Immature natural killer cell (primary cell): Measurements from ENCODE around the gene ACSS1. TPM values are rescaled to one million over a fixed set of nuclear protein-coding genes. Genes with fewer than 3 reads are reported as not detected.

ENCODE experiments used
- DNase-seq, 3 donors: peaks; one replicate each; pipeline ENCODE4 v3.0.0; 2022; ENCODE audit warnings: mixed read lengths in 1 of 3
- H3K27ac Mint-ChIP-seq, 6 donors: one replicate each; pipeline ENCODE4 v1.8.0; 2020; ENCODE audit warnings: mixed read lengths in 6 of 6, mild to moderate bottlenecking in 5 of 6, inconsistent platforms in 4 of 6, moderate library complexity in 3 of 6
- H3K27me3 Mint-ChIP-seq, 3 donors: one replicate each; pipeline ENCODE4 v1.8.0; 2020 to 2021; ENCODE audit warnings: low read depth in 3 of 3, mild to moderate bottlenecking in 3 of 3, mixed read lengths in 3 of 3, moderate library complexity in 3 of 3, inconsistent platforms in 1 of 3
- H3K36me3 Mint-ChIP-seq, 3 donors: one replicate each; pipeline ENCODE4 v1.8.0; 2020; ENCODE audit warnings: mixed read lengths in 3 of 3, inconsistent platforms in 2 of 3, mild to moderate bottlenecking in 2 of 3
- H3K4me1 Mint-ChIP-seq, 2 donors: one replicate each; pipeline ENCODE4 v1.8.0; 2020; ENCODE audit warnings: inconsistent platforms in 2 of 2, mild to moderate bottlenecking in 2 of 2, mixed read lengths in 2 of 2, moderate library complexity in 1 of 2
- H3K4me3 Mint-ChIP-seq, 5 donors: one replicate each; pipeline ENCODE4 v1.8.0; 2020; ENCODE audit warnings: mild to moderate bottlenecking in 5 of 5, mixed read lengths in 5 of 5, inconsistent platforms in 3 of 5, moderate library complexity in 3 of 5
- H3K9me3 Mint-ChIP-seq, 6 donors: one replicate each; pipeline ENCODE4 v1.8.0; 2020; ENCODE audit warnings: mild to moderate bottlenecking in 6 of 6, mixed read lengths in 6 of 6, inconsistent platforms in 4 of 6, moderate library complexity in 3 of 6
- polyA plus RNA-seq, 3 donors: library from polyadenylated mRNA; unstranded; fragments of 300-500 nt; fragmentation: Illumina TruSeq; gene quantifications; one replicate each; pipeline ENCODE4 v1.2.3, GENCODE V29; 2021

Gene ACSS1
- polyA plus RNA-seq, 3 donors from 2014 or later, result 66.6 to 85.2 (median 83.7) TPM

DNA sequence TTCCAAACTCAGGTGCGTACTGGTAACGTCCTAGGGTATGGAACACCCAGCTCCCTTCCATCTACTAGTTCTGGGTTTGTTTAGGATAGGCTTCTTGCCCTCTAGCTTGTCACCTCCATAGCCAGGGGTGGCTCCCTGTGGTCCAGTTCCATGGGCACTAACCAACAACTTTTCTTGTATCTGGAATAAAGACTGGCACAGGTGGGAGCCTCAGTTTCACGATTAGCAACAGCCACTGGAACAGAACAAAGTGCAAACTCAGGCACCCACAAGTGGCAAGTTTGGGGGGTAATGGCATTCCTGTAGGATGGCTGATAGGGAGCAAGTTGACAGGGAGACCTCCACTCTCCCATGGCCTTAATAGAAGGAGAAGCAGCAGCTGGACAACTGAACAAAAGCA lies 59.8 kb downstream of the ACSS1 start:
- DNase-seq, result no peak
- Mint-ChIP-seq H3K9me3 (no peaks in the 10 kb centered on the region), H3K27ac (no peak overlapping the region), H3K4me1 (peaks cover 19 to 29% of the 10 kb centered on the region in 2 donors), H3K36me3 (peaks cover 10 to 19% (median 11%) of the 10 kb centered on the region in 3 donors), H3K27me3 (peaks cover under 1 to 6% (median 2%) of the 10 kb centered on the region in 3 donors), H3K4me3 (no peak overlapping the region)

DNA sequence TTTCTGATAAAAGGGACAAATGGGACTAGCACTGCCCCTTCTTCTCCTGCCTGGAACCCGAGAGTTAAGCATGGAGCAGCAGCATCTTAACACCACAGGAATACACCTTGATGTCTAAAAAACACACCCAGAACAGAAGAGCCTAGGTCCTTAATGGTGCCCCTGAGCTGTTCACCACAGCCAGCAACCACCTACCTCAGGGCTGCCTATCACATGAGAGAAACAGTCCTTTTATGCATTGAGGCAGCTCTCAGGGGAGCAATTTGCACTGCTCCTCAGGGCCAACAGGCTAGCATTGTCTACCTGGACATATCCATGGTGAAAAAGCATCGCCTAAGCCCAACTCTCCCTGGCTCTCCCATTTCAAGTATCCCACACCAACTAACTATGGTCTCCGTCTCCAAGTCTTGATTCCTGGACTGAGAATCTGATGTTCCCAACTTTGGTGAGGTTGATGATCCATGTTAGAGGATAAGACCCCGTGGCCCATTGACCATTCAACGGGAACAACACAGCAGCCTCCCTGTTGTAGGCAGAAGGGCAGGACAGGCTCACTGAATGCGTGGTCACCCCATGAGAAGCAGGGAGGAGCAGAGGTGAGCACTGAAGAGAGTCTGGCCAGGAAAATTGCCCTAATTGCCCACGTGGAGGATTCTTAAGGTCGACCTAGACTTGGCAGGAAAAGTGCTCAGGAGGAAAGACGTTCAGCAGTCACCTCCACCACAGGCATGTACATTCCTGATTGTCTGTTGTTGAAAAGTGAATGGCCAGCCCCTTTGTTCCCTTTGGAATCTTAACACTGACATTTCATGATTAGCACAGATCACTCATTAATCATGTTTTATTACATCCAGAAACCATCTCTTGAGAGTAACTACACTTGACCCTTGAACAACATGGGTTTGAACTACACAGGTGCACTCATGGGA lies 61.2 kb downstream of the ACSS1 start:
- no peaks in the 10 kb centered on the region for H3K9me3 Mint-ChIP-seq
- DNase-seq, result no peak
- H3K36me3 Mint-ChIP-seq, result peaks cover 4 to 8% (median 4%) of the 10 kb centered on the region in 3 donors
- peak overlapping the region in 1 of 6 donors; percentile 65 for H3K27ac Mint-ChIP-seq
- H3K4me3 Mint-ChIP-seq, result no peak overlapping the region
- H3K27me3 Mint-ChIP-seq, result peaks cover 8 to 20% (median 14%) of the 10 kb centered on the region in 3 donors
- H3K4me1 Mint-ChIP-seq, result peaks cover 28 to 38% of the 10 kb centered on the region in 2 donors

DNA sequence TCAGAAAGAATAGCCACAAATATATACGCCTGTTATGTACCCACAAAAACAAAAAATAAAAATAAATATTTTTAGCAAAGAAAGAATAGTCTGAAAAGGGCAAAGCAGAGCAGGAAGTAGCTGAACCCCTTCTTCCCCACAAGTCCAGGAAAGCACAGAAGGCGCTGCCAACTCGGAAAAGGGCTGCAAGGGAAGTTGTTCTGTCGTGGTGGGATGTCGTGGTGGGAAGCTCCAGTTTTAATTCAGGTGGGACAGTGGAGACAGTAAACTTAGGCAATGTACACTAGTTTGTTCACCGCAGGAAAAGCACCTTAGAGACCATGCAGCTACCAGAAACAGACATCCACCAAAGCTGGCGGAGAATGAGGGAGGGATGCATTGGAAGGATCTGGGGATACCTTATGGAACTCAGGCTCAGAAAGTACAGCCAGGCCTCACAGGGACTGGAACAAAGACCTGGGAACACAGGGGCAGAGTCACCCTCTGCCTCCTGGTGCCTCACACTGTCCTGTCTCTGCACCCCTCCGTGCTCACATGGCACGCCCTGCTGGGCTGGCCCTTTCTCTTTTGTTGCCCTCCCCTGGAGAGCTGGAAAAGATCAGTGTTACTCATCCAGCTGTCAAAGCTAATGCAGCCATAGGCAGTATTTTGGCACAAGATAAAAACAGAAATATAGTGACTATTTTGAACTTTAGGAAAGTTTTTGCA lies 62.0 kb downstream of the ACSS1 start:
- peak overlapping the region in 1 of 6 donors; percentile 65 for H3K27ac Mint-ChIP-seq
- peaks cover 4 to 7% (median 4%) of the 10 kb centered on the region in 3 donors for H3K36me3 Mint-ChIP-seq
- H3K4me1 Mint-ChIP-seq, result peaks cover 35 to 46% of the 10 kb centered on the region in 2 donors
- no peak for DNase-seq
- no peaks in the 10 kb centered on the region for H3K9me3 Mint-ChIP-seq
- H3K27me3 Mint-ChIP-seq, result peaks cover 8 to 28% (median 21%) of the 10 kb centered on the region in 3 donors
- H3K4me3 Mint-ChIP-seq, result no peak overlapping the region

DNA sequence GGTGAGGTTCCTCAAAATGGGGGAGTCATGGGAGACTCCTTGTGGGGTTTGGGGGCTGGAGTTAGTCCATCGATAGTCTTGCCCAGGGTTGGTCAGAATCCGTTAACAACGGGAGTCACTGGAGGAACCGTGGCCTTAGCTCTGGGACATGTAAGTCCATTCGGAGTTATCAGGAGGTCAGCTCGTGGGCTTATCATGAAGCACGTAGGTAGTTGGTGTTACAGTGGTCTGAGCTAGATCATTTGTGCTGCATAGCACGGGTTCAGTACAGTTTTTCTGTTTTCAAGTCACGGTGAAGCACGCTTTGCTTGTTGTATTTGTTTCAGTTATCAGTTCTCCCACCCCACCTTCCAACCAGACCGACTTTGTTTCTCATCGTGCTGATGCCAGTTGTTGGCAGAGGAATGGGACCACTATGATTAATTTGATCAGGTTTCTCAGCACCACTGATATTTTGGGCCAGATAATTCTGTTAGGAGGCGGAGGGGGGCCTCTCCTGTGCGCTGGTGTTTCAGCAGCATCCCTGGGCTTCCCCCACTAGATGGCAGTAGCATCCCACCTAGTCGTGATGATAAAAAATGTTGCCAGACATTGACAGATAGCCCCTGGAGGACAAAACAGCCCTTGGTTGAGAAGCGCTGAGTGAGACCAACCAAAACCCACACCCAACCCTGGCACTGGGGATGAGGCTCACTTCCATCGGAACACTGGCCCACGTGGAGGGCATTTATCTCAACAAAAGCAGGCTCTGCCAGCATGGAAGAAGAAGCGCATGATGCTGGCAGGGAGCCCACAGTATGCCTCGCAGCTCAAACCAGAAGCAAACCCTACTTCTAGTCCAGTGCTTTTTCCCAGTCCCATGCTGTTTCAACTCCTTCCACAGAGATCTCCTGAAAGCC lies 63.2 kb downstream of the ACSS1 start:
- Mint-ChIP-seq H3K4me1 (peaks cover 47 to 51% of the 10 kb centered on the region in 2 donors), H3K27ac (peak overlapping the region; percentile 41 to 100 (median 95)), H3K4me3 (peak overlapping the region in 3 of 5 donors; percentile 55 to 73 (median 63))

DNA sequence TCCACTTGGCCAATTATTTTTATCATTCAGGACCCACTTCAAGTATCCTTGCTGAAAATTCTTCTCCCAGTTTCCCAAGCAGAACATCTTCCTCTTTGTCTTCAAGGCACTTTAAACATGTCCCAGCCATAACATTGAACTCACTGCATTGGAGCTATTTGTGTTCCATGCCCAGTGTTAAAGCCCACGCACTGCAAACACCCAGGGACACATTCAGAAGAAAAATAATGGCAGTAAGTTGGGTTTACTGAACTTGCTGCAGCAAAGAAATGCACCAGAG lies 63.8 kb downstream of the ACSS1 start:
- peaks cover 8 to 34% (median 24%) of the 10 kb centered on the region in 3 donors for H3K27me3 Mint-ChIP-seq
- peaks cover 0 to 9% (median 3%) of the 10 kb centered on the region in 3 donors for H3K36me3 Mint-ChIP-seq
- DNase-seq, result no peak
- H3K4me3 Mint-ChIP-seq, result peak overlapping the region; percentile 18 to 73 (median 62)
- no peaks in the 10 kb centered on the region for H3K9me3 Mint-ChIP-seq
- H3K4me1 Mint-ChIP-seq, result peaks cover 53 to 57% of the 10 kb centered on the region in 2 donors
- peak overlapping the region; percentile 41 to 100 (median 95) for H3K27ac Mint-ChIP-seq

More for the DNA sequence above, 63.2 kb downstream of the ACSS1 start:
- DNase-seq, result peak; percentile 83 to 86 (median 85)
- Mint-ChIP-seq H3K9me3 (no peaks in the 10 kb centered on the region), H3K27me3 (peaks cover 8 to 30% (median 21%) of the 10 kb centered on the region in 3 donors), H3K36me3 (peaks cover 0 to 7% (median 3%) of the 10 kb centered on the region in 3 donors)

DNA sequence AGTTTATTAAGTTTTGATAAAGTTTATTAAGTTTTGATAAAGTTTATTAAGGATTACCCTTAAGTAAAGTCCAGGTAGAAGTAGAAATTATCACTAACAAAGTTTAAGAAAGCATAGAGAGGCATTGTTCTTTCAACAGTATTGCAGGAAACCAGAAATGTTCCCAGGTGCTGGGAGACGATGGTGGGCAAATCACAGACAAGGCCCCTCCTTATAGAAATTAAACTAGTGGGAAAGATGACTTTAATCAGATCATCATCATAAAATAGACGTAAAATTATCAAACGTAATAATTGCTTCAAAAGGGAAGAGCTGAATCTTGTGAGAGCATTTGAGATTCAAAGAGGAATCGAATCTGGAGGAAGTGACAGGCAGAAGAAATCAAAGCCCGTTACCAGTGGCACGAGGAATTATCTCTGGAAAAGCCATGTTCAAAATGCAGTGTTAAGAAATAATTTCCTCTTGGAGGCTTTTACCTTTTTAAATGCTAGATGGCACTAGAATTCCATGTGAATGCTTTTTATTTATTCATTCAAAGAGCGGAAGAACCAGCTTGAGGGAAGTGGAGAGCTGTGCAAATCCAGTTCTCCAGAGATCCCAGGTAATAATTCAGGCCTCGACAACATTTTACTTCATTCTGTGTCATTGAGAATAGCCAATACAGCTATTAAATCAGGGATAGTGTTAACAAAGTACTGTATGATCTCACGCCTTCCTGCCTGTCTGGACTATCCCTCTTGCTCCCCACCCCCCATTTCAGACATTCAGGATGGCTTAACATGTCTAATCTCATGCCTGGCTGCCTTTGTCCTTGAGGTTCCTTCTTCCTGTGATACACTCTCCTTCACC lies 64.4 kb downstream of the ACSS1 start:
- Mint-ChIP-seq H3K27me3 (peaks cover 10 to 39% (median 24%) of the 10 kb centered on the region in 3 donors), H3K27ac (peak overlapping the region; percentile 95 to 100 (median 98)), H3K36me3 (peaks cover 0 to 11% (median 3%) of the 10 kb centered on the region in 3 donors), H3K4me1 (peaks cover 58 to 63% of the 10 kb centered on the region in 2 donors), H3K4me3 (peak overlapping the region; percentile 91 to 100 (median 99)), H3K9me3 (no peaks in the 10 kb centered on the region)
- no peak for DNase-seq

DNA sequence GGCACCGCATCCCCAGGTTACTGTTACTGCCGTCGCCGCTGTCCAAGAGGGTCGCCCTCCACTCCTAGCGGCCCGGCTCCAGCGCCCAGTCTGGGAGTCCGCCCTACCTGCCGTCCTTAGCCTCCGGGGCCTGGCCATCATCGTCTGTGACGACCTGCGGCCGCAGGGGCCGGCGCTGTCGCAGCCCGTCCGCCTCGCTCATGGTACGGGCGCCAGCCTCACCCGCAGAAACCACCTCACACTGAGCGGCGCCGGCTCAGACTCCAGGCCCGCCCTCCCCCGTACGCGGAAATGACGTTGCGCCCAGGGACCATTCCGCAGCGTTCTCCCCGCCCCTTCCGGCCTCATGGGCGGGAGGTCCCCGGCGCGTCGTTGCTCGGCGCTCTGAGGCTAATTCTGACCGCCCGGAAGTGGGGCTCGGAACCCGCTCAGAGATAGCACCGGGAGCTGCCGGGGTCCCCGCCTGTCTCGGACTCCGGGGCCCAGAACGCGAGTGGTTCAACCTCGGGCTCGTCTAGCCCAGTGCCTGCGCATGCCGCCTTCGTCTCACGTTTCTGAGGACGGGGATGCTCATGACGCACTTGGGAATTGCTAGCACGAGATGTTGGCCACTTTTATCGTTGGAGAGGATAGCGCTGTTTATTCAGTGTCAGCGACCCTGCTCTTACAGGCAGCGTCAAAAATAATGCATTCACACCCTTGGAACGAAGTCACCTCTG lies 65.3 kb downstream of the ACSS1 start, which contains the start of gene APMAP:
APMAP (minus strand) TSS at position 265 of the 719 bp plus-strand sequence; CDS start at position 202, 63 bp downstream.
- peaks cover 67 to 72% of the 10 kb centered on the region in 2 donors for H3K4me1 Mint-ChIP-seq
- H3K27ac Mint-ChIP-seq, result peak within 1 kb of the TSS; percentile 95 to 100 (median 98)
- peaks cover 10 to 39% (median 24%) of the 10 kb centered on the region in 3 donors for H3K27me3 Mint-ChIP-seq
- peaks cover 0 to 12% (median 3%) of the 10 kb centered on the region in 3 donors for H3K36me3 Mint-ChIP-seq
- peak within 1 kb of the TSS; percentile 91 to 100 (median 99) for H3K4me3 Mint-ChIP-seq
- peak; percentile 98 to 99 (median 99) for DNase-seq
- H3K9me3 Mint-ChIP-seq, result no peaks in the 10 kb centered on the region

DNA sequence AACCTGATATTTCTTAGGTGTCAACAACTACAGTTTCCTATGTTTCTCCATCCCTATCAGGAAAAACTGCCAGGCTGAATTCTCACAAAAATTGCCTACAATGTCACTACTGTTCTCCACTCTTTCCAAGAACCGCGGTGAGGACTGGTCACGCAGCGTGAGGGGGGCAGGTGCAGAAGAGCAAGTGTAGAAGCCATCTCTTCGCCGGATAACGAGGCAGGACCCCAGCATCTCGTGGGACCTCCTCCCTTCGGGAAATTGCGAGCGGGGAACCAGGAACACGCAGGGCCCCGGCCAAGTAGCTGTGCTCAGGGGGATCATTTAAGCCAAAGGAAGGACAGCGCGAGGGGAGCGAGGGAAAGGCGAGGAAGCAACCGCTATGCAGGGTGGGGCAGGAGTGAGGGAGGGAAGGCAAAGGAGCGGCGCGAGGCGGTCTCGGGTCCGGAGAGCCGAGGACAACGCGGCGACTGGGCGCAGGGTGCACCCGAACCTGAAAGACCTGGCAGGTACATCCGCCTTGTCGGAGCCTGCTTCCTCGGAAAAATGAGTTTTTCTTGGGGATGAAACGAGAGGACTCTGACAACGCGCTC lies 65.9 kb downstream of the ACSS1 start:
- Mint-ChIP-seq H3K27ac (peak overlapping the region; percentile 95 to 100 (median 98)), H3K36me3 (peaks cover 0 to 12% (median 3%) of the 10 kb centered on the region in 3 donors), H3K4me1 (peaks cover 74 to 78% of the 10 kb centered on the region in 2 donors), H3K4me3 (peak overlapping the region; percentile 91 to 100 (median 99)), H3K9me3 (no peaks in the 10 kb centered on the region), H3K27me3 (peaks cover 10 to 42% (median 27%) of the 10 kb centered on the region in 3 donors)
- DNase-seq, result no peak

DNA sequence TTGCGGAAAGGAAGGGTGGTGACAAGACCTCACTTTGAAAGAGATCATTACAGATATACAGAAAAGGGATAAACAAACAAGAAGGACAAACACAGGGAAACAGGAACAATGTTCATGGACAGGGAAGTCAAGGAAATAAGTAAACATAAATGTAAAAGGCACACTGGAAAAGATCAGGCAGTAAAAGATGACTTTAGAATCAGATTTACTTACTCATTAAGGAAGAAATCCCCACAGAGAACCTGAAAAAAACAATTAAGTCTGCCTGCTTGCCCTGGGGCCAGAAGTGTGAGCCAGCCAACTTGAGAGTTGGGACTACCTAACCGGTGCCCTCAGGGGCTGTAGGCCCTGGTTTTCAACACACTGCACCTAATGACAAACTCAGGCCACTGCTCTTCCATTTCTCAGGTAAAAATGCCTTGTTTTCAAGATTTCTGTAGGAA lies 67.1 kb downstream of the ACSS1 start:
- DNase-seq, result no peak
- H3K27me3 Mint-ChIP-seq, result peaks cover 10 to 46% (median 29%) of the 10 kb centered on the region in 3 donors

DNA sequence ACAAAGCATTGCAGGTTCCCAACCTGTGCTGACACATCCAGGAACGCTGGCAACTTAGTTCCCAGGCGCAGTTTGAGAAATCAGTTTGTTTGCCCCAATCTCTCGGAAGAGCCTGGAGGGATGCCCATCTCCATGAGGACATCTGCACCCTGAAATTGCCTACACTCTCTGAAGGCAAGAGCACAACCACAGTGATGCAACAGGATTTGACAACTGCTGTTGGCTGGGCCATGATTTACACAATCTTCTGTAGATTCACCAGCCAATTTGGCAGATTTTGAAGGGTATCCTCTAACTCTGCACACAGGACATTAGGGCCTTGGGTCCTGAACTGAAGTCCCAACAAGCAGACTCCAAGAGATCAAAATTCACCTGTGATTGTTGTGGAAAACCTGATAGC lies 68.8 kb downstream of the ACSS1 start:
- Mint-ChIP-seq H3K9me3 (no peaks in the 10 kb centered on the region), H3K4me1 (peaks cover 93 to 95% of the 10 kb centered on the region in 2 donors), H3K36me3 (peaks cover under 1 to 13% (median 4%) of the 10 kb centered on the region in 3 donors), H3K27ac (peak overlapping the region; percentile 95 to 100 (median 98)), H3K27me3 (peaks cover 9 to 48% (median 34%) of the 10 kb centered on the region in 3 donors), H3K4me3 (peak overlapping the region; percentile 91 to 100 (median 99))
- DNase-seq, result no peak

More for the DNA sequence above, 67.1 kb downstream of the ACSS1 start:
- Mint-ChIP-seq H3K4me3 (peak overlapping the region; percentile 91 to 100 (median 99)), H3K27ac (peak overlapping the region; percentile 95 to 100 (median 98)), H3K36me3 (peaks cover 0 to 12% (median 3%) of the 10 kb centered on the region in 3 donors), H3K4me1 (peaks cover 85 to 90% of the 10 kb centered on the region in 2 donors), H3K9me3 (no peaks in the 10 kb centered on the region)
